Adrenal gland (tissue), 5 donors: ENCODE results near the gene KAT6B.

ENCODE experiments used
- POLR2A ChIP-seq, 2 donors: fragments of 450-650 bp; IDR thresholded peaks; one replicate each; pipeline ENCODE4 v1.6.1; 2017; ENCODE audit warnings: antibody characterized with exemption in 2 of 2, mild to moderate bottlenecking in 2 of 2, moderate library complexity in 1 of 2
- TF ChIP-seq, protein P1 (sequence below), 6 experiments: fragments of 450-650 bp in 4 of 6; fragments of 200-600 bp in 2 of 6; sonication (generic) in 1 of 6; IDR thresholded peaks; 1 replicate in 5 of 6; 2 replicates in 1 of 6; pipeline versions ENCODE4 v1.5.1 to v1.8.0; 2016 to 2021; ENCODE audit warnings: antibody characterized with exemption in 6 of 6, mild to moderate bottlenecking in 2 of 6, moderate library complexity in 1 of 6
- donor health status: DM: no; HTN: no; CAD: no.

DNA sequence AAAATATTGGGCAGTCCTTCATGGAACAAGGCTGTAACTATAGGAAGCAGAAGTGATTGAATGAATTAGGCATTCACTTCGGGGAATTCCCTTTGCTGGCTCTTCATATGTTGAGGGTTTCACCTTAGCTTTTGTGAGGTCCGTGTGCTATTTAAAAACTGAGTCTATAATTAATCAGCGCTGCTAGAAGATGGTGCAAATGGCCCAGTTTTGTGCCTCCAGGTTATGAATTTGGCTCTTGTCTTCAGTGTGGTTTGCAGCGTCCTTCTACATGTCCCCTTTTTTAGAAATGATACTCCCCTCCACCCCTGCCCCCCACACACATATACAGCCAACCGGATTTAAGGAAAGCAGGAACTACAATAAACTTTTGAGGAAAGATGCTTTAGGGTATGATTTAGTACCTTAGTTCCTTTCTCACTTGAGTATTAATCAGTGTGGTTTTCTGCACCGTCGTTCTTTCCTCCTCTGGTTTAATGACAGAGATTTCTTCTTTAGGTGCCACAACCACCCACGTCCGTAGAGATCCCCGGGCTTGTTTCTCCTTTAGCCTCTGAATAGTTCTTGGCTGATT is 174.4 kb downstream of the KAT6B start:
- TF ChIP-seq, protein P1, sequence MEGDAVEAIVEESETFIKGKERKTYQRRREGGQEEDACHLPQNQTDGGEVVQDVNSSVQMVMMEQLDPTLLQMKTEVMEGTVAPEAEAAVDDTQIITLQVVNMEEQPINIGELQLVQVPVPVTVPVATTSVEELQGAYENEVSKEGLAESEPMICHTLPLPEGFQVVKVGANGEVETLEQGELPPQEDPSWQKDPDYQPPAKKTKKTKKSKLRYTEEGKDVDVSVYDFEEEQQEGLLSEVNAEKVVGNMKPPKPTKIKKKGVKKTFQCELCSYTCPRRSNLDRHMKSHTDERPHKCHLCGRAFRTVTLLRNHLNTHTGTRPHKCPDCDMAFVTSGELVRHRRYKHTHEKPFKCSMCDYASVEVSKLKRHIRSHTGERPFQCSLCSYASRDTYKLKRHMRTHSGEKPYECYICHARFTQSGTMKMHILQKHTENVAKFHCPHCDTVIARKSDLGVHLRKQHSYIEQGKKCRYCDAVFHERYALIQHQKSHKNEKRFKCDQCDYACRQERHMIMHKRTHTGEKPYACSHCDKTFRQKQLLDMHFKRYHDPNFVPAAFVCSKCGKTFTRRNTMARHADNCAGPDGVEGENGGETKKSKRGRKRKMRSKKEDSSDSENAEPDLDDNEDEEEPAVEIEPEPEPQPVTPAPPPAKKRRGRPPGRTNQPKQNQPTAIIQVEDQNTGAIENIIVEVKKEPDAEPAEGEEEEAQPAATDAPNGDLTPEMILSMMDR (IDR thresholded peaks at IDR 0.05) = no peak
- TF ChIP-seq POLR2A (IDR thresholded peaks at IDR 0.05) = no peak
